NCI-H460 (cell line): ENCODE results near the gene CCBE1. TPM values are rescaled to one million over a fixed set of nuclear protein-coding genes. Genes with fewer than 3 reads are reported as not detected.
"Not testable (repeated sequence)": the region's sequence is repeated elsewhere in the genome, so short reads cannot be mapped to it uniquely, and the experiment has no call there.

ENCODE experiments used
- DNase-seq: peaks from one replicate; pipeline ENCODE4 v3.0.0-alpha.2; 2016; ENCODE audit warnings: low read depth; ENCODE audit errors: extremely low read depth
- polyA plus RNA-seq: library from polyadenylated mRNA; depleted of rRNA; stranded (reverse); fragments of >200 nt; gene quantifications from 2 replicates; pipeline ENCODE4 v1.2.3, GENCODE V29; 2014; cell fraction: nucleus; rRNA removed
- total RNA-seq: library from RNA; depleted of rRNA; stranded (reverse); fragments of >200 nt; shearing (Covaris generic); gene quantifications from 2 replicates; pipeline ENCODE4 v1.2.3, GENCODE V29; 2014; rRNA removed

CCBE1 gene
- not detected in 2 replicates for total RNA-seq
- not detected in 2 replicates for polyA plus RNA-seq

DNA sequence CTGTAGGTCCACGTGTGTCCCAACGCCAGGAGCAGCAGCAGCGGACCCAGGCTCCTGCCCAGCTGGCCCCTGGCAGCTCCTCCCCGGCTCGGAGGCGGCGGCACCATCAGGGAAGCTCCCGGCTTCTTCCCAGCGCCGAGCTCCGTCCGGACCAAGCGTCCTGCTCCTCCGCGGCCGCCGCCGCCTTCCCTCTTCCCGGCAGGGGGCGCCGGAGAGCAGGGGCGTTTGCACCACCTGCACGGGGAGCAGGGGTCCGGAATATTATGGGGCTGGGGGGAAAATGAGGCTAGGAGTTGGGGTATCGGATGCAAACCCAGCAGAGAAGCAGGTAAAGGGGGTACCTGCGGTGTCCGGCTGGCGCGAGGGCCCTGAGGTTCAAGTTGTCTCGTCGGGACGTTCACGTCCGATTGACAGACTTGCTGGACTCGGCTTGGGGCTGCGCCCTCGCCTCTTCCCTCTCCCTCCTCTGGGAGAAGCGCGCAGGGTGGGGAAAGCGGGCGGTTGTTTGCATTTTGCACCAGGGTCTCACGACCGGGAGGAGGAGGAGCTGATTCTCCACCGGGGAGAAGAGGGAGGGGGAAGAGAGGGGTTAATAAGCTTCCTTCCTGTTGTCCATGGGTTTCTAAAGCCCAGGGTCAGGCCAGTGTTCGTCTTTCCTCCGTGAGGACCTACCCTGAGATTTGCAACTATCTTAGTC is at the start of gene CCBE1:
Gene CCBE1 (minus strand): TSS at position 188 of the 697 bp plus-strand sequence.
- peak; percentile 22 for DNase-seq

DNA sequence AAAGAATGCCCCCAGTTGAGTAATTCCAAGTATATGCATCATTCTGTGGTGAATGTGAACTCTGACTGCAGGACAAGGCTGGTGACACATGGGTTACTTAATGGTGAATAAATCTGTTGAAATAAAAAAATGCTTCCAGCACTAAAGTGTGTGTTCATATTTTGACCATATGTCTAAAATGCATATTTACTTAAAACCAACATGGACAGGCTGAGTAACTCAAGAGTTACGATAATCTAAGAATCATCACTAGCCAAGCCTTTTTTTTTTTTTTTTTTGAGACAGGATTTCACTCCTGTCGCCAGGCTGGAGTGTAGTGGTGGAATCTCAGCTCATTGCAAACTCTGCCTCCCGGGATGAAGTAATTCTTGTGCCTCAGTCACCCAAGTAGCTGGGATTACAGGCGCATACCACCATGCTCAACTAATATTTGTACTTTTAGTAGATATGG is 47.1 kb upstream of the CCBE1 start:
- no peak for DNase-seq

GRCh38 chr18:59743566-59743965 is 46.3 kb upstream of the CCBE1 start:
- DNase-seq = no peak

- no peak for DNase-seq
Measured at GRCh38 chr18:59742325-59743111, 45.3 kb upstream of the CCBE1 start.

DNA sequence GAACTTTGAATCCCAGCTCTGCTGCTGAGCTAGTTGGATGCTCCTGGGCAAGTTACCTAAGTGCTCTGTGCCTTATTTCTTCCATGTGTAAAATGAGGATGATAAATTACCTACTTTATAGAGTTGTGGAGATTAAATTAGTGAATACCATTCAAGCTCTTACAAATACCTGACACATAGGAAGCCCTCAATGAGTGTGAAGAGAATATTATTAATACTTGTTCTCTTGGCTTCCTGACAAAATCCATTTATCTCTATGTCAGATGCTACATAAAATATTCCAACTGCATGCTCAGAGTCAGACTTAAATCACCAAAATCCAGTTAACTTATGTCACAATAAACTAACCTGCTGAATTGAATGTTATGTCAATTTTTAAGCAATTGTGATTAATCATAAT is 42.9 kb upstream of the CCBE1 start:
- DNase-seq = no peak

GRCh38 chr18:59737776-59738300 is 40.6 kb upstream of the CCBE1 start:
- no peak for DNase-seq

DNA sequence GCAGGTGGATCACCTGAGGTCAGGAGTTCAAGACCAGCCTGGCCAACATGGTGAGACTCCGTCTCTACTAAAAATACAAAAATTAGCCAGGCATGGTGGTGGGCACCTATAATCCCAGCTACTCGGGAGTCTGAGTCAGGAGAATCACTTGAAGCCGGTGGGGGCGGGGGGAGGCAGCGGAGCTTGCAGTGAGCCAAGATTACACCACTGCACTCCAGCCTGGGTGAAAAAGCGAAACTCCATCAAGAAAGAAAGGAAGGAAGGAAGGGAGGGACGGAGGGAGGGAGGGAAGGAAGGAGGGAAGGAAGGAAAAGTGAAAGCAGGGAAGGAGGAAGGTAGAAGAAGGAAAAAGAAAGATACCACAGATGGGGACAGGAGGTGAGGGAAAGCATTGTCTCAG is 40.1 kb upstream of the CCBE1 start:
- not testable (repeated sequence) for DNase-seq

GRCh38 chr18:59736061-59736460 is 38.8 kb upstream of the CCBE1 start:
- no peak for DNase-seq

DNA sequence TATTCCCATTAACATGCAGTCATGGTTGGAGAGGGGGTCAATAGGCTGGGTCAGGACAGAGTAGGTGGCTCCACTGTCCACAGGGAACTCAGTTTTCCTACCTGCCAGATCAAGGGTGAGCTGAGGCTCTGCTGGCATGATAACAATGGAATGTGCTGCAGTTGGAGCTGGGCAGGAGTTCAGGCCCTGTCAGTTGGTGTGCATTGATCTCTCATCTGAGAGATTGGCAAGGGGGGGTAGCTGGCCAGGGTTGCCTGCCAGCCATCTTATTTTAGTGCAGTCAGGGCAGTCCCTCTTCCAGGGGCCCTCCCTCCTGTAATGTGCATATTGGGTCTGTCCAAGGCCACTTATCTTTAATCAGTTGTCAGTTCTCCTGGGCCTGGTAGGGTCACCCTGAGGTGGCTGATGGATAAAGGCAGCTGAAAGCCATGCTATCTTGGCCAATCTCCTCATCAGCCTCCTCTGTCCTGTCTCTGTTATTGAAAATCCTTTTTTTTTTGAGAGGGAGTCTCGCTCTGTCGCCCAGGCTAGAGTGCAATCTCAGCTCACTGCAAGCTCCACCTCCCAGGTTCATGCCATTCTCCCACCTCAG is 38.1 kb upstream of the CCBE1 start:
- DNase-seq = no peak

GRCh38 chr18:59733421-59733820 is 36.2 kb upstream of the CCBE1 start:
- no peak for DNase-seq

DNA sequence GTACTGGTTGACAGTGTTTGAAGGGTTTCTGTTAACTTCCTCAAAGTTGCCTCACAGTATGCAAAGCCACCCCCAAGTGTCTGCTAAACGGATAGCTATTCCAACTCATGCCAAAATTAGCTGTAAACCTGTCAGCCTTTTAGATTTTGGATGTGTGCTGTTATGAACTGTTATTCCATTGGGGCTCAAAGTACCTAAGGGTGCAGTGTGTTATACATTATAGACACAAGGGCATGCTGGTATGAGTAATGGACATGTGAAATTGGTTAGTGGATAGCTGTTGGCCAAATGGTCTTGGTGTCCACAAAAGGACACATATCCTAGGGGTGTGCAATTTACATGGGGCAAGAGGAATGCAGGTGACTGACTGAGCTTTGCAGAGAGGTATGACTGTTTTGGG is 33.7 kb upstream of the CCBE1 start:
- DNase-seq = no peak

GRCh38 chr18:59729781-59730180 is 32.6 kb upstream of the CCBE1 start:
- no peak for DNase-seq

DNA sequence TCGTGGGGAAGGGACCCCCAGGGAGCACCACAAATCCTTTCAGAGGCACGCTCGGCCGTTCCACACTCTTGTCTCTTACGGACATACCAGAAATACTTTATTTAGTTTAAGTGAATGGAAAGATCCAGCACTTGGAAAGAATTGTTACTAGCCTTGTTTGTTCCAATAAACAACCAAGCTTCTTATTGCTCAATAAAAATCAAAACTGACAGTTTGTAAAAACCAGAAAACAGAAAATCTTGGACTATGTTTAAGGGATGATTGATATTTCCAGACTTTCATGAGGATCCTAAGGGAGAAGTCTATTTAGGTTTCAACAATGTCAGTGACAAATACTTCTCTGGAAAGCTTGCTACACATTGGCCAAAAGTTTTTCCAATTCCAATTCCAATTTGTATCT is 31.6 kb upstream of the CCBE1 start:
- no peak for DNase-seq

DNA sequence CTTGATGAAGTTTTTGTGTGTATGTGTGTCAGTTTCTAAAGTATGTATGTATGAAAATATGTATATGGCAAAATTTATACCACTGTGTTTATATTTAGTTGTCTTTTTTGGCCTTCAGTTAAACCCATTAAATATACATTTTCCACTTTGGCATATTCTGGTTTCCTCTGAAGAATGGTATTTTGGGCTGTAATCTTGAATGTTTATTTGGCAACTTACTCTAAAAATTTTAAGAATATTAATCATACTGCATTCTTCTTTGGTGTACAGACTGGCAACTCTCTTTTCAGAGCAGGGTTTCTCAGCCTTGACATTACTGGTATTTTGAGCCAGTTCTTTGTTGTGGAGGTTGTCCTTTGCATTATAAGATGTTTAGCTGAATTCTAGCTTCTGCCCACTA is 27.9 kb upstream of the CCBE1 start:
- DNase-seq = no peak

- DNase-seq = no peak
Measured at GRCh38 chr18:59724103-59724502, 26.9 kb upstream of the CCBE1 start.

- no peak for DNase-seq
Measured at GRCh38 chr18:59721931-59722330, 24.7 kb upstream of the CCBE1 start.

DNA sequence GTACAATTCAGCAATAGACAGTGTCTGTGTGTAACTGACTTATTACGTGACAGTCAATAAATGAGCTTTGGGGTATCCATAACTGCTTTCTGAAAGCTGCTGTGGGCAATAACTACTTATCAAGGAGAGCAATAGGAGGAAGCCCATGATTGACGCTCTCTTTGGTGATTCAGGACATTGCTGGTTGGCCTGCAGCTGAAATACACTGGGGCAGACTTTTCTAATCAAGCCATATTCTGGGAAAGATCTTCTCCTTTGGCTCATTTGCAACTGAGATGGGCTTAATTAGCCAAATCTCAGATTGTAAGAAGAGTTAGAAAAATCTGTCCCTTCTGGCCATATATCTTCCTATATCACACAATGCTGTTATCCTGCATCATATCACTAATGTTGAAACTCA is 24.0 kb upstream of the CCBE1 start:
- no peak for DNase-seq

- DNase-seq = no peak
Measured at GRCh38 chr18:59719544-59720181, 22.4 kb upstream of the CCBE1 start.

DNA sequence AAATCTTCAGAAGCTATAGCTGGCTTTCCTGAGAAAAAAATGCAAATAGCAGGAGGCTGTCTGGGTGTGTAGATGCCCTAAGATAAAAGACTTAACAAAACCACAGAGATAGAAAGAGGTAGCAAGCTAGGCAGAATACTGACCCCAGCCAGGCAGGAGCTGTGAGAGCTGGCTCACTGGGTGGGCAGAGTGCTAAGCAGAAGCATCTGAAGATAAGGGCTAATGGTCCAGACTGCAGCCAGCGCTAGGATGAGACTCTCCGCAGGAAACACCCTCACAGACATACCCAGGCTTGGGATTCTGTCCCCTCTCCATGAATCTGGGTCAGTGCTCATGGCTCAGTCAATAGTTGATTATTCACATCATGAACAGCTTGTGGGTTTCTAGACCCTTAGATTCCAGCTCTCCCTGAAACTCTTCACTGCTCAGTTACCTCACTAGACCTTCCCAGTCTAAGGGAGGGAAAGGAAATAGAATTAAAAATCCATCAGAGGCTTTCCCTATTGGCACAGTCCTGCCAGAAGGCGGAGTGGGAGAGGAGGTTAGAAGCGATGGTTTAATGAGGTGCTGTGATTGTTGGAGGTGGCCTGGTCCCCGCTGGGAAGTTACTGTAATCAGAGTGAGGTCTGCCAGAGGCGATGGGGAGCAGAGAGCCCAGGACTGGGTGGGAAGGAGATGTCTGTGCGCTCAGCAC is 21.4 kb upstream of the CCBE1 start:
- DNase-seq = no peak

DNA sequence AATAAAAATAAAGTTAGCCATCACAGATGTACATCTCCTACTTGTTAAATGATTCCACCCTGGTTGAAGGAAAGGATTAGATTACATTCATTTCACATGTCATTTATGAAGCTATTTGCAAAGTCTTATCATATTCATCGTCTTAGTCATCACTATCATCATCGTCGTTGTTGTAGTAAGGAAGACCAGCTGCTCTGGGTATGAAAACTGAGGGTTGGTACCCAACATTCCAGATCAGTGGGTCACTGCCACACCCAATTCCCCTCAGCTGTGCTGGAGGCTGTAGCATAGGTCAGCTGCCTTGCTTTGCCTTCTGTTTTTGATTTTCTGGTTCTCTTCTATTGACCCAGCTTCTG is 20.9 kb upstream of the CCBE1 start:
- no peak for DNase-seq
